GM21390 (cell line): Measurements from ENCODE around the gene GLI1.
"Not testable (repeated sequence)": the region's sequence is repeated elsewhere in the genome, so short reads cannot be mapped to it uniquely, and the experiment has no call there.

Source experiments
- ATAC-seq: cut with Tn5 transposase; IDR thresholded peaks from one replicate; pipeline ENCODE4 v1.9.1; 2021; ENCODE audit not compliant: unreplicated experiment

Gene GLI1

DNA sequence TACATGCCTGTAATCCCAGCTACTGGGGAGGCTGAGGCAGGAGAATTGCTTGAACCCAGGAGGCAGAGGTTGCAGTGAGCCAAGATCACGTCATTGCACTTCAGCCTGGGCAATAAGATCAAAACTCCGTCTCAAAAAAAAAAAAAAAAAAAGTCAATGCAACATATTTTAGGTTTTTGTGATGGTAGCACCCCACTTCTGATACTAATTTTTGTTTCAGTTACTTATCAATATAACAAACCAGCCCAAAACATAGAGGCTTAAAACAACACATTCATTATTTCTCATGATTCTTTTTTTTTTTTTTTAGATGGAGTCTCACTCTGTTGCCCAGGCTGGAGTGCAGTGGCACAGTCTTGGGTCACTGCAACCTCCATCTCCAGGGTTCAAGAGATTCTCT lies 18.2 kb upstream of the GLI1 start:
- ATAC-seq: not testable (repeated sequence)

DNA sequence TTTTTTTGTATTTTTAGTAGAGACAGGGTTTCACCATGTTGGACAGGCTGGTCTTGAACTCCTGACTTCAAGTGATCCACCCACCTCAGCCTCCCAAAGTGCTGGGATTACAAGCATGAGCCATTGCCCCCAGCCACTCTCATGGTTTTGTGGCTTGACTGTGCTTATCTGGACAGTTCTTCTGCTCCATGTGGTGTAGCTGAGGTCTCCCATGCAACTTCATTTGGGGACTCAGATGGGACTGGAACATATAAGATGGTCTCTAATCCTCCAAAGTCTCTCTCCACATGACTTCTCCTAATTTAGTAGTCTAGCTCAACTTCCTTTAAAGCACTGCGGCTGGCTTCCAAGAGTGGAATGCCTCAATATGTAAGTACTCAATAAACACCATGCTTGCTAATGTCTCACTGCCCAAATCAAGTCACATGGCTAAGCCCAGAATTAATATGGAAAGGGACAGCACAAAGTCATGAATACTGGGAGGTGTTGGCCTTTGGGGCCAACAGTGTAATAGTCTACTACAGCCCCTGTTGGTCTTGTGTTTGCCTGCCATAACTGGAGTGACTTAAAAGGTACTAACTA lies 17.6 kb upstream of the GLI1 start:
- ATAC-seq: no peak

DNA sequence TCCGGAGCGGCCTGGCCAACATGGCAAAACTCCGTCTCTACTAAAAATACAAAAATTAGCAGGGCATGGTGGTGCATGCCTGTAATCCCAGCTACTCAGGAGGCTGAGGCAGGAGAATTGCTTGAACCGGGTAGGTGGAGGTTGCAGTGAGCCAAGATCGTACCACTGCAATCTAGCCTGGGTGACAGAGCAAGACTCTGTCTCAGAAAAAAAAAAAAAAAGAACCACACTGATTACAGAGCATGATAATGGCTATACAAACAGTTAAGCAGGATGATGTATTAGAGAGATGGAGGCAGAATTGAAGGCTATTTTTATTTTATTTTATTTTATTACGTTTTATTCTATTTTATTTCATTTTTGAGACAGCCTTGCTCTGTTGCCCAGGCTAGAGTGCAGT lies 15.2 kb upstream of the GLI1 start:
- ATAC-seq: not testable (repeated sequence)

DNA sequence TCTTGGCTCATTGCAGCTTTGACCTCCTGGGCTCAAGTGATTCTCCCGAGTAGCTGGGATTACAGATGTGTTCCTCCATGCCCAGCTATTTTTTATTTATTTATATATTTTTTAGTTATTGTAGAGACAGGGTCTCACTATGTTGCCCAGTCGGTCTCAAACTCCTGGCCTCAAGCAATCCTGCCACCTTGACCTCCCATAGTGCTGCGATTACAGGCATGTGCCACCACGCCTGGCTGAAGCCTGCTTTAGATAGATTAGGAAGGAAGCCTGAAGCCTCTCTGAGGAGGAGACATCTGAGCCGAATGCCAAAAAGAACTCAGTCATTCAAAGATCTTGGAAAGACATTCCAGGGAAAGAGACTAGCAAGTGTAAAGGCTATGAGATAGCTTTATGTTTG lies 14.8 kb upstream of the GLI1 start:
- no peak for ATAC-seq

DNA sequence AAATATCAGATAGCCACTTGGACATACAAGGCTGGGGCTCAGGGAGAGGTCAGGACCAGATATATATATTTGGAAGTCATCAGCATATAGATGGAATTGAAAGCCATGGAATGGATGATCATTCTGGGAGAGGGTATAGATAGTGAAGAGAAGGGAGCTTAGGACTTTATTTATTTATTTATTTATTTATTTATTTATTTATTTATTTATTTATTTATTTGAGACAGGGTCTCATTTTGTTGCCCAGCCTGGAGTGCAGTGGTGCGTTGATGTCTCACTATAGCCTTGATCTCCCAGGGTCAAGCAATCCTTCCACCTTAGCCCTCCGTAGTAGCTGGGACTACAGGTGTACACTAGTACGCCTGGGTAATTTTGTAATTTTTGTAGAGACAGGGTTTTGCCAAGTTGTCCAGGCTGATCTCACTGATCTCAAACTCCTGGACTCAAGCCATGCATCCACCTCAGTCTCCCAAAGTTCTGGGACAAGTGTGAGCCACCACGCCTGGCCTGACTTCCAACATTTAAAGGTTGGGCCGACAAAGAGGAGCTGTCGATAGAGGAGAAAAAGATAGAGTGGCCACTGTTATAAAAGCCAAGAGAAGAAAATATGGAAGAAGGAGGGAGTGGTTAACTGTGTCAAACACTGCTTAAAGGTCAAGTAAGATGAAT lies 13.2 kb upstream of the GLI1 start:
- ATAC-seq: no peak

DNA sequence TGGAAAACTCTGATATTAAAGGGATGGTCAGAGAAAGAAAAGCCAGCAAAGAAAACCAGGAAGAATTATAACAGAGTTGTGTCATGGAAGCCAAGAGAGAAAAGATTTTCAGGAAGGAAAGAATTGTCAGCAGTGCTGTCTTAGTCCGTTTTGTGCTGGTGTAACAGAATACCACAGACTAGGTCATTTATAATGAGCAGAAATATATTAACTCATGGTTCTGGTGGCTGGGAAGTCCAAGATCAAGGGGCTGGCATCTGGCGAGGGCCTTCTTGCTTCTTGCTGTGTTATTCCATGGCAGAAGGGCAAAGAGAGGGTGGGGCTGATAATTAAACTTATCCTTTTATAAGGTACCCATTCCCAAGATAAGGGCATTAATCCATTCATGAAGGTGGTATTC lies 10.9 kb upstream of the GLI1 start:
- ATAC-seq: no peak

DNA sequence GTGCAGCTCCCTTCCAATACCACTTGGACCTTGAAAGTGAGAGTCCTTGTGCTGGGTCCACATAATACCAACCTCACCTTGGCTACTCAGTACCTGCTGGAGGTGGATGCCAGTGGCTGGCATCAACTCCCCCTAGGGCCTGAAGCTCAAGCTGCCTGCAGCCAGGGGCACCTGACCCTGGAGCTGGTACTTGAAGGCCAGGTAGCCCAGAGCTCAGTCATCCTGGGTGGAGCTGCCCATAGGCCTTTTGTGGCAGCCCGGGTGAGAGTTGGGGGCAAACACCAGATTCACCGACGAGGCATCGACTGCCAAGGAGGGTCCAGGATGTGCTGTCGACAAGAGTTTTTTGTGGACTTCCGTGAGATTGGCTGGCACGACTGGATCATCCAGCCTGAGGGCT lies 10.2 kb upstream of the GLI1 start:
- no peak for ATAC-seq

DNA sequence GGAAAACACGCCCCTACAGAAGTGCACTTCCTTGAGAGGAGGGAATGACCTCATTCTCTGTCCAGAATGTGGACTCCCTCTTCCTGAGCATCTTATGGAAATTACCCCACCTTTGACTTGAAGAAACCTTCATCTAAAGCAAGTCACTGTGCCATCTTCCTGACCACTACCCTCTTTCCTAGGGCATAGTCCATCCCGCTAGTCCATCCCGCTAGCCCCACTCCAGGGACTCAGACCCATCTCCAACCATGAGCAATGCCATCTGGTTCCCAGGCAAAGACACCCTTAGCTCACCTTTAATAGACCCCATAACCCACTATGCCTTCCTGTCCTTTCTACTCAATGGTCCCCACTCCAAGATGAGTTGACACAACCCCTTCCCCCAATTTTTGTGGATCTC lies 9.5 kb upstream of the GLI1 start:
- no peak for ATAC-seq

DNA sequence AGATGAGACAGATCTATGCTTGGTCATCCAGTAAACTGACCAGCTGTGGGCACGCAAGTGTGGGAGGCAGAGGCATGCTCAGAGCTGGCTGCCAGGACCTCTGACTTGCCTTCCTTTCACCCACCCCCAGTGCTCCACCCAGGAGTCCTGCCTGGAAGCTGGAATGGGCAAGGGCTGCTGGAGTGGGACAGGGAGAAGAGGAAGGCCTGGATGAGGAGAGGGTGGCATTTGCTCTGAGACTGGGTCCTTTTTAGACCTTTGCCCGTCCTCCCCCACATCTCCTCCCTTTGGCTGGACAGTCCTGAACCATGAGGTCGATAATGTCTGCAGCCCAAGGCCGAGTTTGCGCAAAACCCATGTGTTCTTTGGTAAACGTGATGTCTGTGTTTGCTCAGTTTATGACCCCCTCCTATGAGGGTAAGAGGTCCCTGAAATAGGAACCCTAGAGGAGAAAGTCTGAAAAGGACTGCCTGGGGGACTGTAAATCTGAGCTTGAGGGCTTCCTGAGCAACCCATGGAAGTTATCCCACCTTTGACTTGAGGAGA lies 8.3 kb upstream of the GLI1 start:
- no peak for ATAC-seq

DNA sequence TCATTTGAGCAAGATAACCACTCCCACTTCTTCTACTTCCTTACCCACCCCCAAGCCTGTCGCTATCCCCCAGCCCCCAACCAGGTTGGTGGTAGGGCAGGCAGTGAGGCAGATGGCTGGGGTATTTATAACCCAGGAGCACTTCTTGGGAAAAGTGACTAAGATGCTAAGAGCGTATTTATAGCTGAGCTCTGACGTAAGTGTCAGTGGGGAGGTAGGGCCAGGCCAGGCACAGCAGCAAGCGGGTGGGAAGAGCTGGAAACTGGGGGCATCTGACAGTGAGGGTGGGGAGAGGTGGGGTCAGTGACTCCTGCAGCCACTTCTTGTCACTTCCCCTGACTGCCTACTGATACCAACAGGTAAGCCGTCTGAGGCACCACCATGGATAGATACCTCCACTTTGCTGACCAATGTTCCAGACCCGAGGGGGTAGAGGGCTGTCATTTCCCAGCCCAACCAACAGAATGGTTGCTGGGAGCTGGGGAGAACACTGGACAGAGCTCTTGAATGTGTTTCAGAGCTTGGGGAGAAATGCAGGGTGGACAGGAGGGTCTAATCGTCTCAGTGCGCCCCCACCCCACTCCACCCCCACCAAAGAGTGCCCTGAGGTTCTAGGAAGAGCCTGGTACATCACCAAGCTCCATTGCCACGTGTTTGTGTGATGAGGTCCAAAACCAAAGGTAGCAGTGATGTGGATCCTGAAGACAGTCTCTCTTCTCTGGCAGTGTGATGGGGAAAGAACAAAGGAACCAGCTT lies 7.2 kb upstream of the GLI1 start:
- peak; percentile 11 for ATAC-seq

DNA sequence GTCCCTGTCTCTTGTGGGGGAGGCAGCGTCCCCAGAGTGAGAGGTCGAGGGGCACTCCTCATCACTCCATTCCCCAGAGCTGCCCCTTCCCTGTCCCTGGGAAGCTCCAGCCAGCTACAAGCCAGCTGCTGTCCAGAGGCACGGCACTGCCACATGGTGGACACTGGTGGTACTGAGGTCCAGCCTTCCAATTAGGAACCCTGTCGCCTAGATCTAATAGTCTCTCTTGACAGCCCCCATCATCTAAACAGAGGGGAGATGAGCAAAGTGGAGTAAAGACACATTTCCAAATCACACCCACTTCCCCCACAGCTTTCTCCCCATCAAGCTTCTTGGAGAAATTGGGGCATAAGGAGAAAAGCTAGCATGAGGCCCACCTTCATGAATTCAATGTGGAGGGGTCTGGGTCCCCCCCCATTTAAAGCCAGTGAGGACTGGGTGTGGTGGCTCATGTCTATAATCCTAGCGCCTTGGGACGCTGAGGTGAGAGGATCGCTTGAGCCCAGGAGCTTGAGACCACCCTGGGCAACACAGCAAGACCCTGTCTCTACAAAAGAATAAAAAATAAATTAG lies 6.6 kb upstream of the GLI1 start:
- ATAC-seq: peak; percentile 51

DNA sequence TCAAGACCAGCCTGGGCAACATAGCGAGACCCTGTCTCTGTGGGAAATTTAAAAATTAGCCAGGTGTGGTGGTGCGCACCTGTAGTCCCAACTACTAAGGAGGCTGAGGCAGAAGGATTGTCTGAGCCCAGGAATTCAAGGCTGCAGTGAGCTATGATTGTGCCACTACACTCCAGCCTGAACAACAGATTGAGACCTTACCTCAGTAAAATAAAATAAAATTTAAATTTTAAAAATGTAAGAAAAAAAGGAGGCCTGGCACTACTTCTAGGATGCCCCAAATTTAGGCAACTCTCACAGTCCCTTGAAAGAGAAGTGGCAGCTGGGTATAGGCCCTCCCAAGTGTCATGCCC lies 5.4 kb upstream of the GLI1 start:
- ATAC-seq: no peak

DNA sequence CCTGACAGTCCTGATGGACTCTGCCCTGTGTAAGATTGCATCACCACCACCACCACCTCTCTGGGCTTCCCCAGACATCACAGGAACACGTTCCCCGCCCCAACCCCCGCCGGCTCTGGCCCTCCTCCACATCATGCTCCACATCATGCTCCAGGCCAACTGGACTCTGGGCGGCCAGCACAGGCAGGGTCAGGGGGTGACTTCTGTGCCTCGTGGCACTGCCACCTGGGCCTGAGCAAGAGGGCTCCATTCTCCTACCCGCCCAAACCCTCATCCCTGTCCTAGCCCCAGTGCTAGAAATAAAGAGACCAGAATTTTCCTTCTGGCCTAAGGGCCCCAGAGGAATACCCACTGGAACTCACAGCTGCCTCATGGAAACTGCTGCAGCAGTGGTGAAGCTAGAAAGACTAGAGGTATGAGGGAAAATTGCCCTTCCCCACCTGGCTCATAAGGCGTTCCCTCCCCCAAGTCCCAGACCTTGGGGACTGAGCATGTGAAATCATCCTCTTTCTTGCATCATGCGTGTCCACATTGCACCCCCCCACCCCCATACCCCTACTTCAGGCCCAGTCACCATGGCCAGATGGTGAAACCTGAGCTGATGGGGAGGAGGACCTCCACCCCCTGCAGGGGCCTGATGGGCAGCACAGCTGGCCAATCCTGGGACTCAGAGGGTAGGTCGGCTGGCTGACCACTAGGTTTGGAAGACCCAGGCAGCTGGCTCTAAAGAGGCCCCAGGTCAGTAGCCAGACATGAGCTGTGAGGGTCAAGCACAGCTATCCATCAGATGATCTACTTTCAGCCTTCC lies 4.8 kb upstream of the GLI1 start, which contains the start of gene INHBE:
INHBE (plus strand) TSS at position 742 of the 808 bp plus-strand sequence. CDS start 230 bp downstream, outside the sequence.
- no peak for ATAC-seq

DNA sequence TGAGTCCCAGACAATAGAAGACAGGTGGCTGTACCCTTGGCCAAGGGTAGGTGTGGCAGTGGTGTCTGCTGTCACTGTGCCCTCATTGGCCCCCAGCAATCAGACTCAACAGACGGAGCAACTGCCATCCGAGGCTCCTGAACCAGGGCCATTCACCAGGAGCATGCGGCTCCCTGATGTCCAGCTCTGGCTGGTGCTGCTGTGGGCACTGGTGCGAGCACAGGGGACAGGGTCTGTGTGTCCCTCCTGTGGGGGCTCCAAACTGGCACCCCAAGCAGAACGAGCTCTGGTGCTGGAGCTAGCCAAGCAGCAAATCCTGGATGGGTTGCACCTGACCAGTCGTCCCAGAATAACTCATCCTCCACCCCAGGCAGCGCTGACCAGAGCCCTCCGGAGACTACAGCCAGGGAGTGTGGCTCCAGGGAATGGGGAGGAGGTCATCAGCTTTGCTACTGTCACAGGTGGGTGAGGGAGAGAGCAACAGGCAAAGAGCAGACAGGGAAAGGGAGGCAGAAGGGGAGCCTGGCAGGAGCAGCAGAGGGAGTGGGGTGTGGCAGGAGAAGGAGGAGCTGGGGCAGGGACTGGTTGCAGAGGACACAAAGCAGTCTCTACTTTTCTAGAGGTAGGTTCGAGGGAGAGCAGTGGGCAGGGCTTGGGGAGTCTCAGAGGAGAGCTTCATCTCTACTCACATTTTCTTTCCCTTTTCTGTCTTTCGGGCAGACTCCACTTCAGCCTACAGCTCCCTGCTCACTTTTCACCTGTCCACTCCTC lies 4.0 kb upstream of the GLI1 start:
- ATAC-seq: no peak

DNA sequence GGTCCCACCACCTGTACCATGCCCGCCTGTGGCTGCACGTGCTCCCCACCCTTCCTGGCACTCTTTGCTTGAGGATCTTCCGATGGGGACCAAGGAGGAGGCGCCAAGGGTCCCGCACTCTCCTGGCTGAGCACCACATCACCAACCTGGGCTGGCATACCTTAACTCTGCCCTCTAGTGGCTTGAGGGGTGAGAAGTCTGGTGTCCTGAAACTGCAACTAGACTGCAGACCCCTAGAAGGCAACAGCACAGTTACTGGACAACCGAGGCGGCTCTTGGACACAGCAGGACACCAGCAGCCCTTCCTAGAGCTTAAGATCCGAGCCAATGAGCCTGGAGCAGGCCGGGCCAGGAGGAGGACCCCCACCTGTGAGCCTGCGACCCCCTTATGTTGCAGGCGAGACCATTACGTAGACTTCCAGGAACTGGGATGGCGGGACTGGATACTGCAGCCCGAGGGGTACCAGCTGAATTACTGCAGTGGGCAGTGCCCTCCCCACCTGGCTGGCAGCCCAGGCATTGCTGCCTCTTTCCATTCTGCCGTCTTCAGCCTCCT lies 3.4 kb upstream of the GLI1 start:
- peak; percentile 32 for ATAC-seq

DNA sequence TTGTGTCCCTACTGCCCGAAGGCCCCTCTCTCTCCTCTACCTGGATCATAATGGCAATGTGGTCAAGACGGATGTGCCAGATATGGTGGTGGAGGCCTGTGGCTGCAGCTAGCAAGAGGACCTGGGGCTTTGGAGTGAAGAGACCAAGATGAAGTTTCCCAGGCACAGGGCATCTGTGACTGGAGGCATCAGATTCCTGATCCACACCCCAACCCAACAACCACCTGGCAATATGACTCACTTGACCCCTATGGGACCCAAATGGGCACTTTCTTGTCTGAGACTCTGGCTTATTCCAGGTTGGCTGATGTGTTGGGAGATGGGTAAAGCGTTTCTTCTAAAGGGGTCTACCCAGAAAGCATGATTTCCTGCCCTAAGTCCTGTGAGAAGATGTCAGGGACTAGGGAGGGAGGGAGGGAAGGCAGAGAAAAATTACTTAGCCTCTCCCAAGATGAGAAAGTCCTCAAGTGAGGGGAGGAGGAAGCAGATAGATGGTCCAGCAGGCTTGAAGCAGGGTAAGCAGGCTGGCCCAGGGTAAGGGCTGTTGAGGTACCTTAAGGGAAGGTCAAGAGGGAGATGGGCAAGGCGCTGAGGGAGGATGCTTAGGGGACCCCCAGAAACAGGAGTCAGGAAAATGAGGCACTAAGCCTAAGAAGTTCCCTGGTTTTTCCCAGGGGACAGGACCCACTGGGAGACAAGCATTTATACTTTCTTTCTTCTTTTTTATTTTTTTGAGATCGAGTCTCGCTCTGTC lies 2.7 kb upstream of the GLI1 start:
- no peak for ATAC-seq

DNA sequence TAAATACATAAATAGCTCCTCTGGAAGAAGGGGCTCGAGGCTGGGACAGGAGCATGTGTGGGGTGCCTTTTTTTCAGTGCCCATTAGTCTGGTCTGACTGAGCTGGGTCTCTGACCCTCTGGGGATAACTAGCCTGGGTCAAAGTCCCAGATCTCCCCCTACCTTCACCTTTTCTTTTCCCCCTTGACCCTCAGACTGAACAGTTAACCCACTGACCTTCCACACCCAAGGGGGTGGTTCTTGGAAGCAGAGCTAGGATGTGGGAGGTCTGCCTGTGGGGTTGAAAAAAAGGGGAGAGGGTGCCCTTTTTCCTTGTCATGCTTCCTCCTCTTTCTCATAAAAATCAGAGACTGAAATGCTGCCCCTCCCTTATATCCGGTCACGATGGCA lies 925 bp upstream of the GLI1 start:
- no peak for ATAC-seq

DNA sequence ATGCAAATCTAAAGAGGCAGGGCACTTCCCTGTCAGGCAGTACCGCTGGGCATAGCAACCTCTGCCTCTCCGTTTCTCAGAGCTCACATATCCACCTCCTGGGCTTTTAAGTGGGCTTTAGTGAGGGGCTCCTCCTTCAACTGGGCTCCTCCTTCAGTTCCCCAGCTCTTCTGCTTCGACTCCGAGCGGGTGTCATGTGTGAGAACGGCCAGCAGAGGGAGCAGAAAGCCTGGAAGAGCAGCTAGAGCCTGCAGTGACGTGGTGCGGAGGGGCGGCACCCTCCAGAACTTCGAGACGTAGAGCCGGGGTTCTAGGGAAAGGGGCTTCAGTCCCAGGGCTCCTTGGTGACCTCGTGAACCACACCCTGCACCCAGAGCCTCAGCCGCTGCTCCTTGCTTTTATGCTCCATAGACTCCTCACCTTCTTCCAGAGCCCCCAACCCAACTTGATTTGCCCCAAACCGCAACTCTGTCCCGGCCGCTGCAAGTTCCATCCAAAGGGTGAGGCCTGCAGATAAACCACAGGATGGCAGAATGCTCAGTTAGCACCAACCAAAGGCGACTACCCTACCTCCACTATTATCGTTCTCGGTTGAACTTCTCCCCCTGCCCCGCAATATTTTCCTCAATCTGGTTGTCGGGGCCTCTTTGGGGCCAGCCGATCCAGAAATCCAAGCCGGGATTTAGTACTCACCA lies 383 bp upstream of the GLI1 start:
- peak; percentile 51 for ATAC-seq

DNA sequence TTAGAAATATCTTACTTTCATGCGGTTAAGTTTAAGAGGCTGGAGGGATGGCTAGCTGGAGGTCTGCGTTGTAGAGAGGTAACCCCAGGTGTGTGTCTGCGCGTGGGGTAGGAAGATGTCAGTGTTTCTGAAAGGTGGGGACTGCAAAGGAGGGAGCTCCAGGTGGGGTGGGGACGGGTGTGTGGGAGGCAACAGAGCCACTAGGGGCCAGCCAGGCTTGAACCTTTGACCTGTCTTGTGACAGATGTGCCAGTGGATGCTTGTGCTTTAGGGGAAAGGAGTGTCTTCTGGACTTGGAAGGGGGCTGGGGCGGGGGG lies 841 bp downstream of the GLI1 start:
- ATAC-seq: no peak
